OCI-LY7 (cell line): ENCODE measurements around the gene RABEP1.

Experiments
- CTCF ChIP-seq: fragments of 200-600 bp; sonication (generic); conservative IDR thresholded peaks from 2 replicates; pipeline ENCODE4 v1.5.1; 2014; ENCODE audit warnings: mild to moderate bottlenecking, antibody characterized with exemption, low read length, moderate library complexity, mixed read lengths
- EZH2phosphoT487 ChIP-seq: fragments of 200-600 bp; sonication (generic); IDR thresholded peaks from 2 replicates; pipeline ENCODE4 v1.6.1; 2018; ENCODE audit warnings: low read depth, borderline replicate concordance, mild to moderate bottlenecking, mixed run types, antibody characterized with exemption, low read length, moderate library complexity, mixed read lengths

GRCh38 chr17:5248821-5249479 lies 33.1 kb upstream of the RABEP1 start:
- TF ChIP-seq CTCF (no peak), EZH2phosphoT487 (no peak)
